IMR-90 (cell line): ENCODE data around the gene SERPINB10. TPM values are rescaled to one million over a fixed set of nuclear protein-coding genes. Genes with fewer than 3 reads are reported as not detected.
A peak's percentile ranks its signal among the peaks of the same experiment; 100 is the strongest.

Experiments used
- ATAC-seq: fragments of 200-7000 bp; cut with Tn5 transposase; 2 replicates; pipeline ENCODE4 v1.9.1; 2020; ENCODE audit warnings: low read depth, mild to moderate bottlenecking, moderate library complexity
- BruUV-seq: library from RNA; stranded (reverse); fragments of 400-500 nt; replicated peaks from 2 replicates; lab custom pipeline; 2021; lab: Mats Ljungman, UMichigan
- CTCF ChIA-PET: fragments of 300-600 bp; formaldehyde crosslinking; extraction: SDS; loops from one replicate; lab custom pipeline; 2021; ENCODE audit warnings: antibody characterized with exemption; lab: Yijun Ruan, JAX
- POLR2A ChIA-PET: fragments of 300-600 bp; sonication (Branson Sonifier 250); formaldehyde crosslinking; loops from one replicate; lab custom pipeline; 2022; ENCODE audit warnings: antibody characterized with exemption; ENCODE audit not compliant: unreplicated experiment; lab: Charles Lee
- DNase-seq: peaks from one replicate; pipeline ENCODE4 v3.0.0; 2013
- H2AFZ ChIP-seq: replicated peaks from 2 replicates; pipeline ENCODE3; 2013; ENCODE audit warnings: low read length, mild to moderate bottlenecking; ENCODE audit not compliant: poor library complexity
- H2AK5ac ChIP-seq: 2 replicates; pipeline ENCODE4 v1.6.1; 2013; ENCODE audit warnings: low read depth, low read length, inconsistent platforms
- H2AK9ac ChIP-seq: replicated peaks from 2 replicates; pipeline ENCODE3; 2013; ENCODE audit warnings: mild to moderate bottlenecking, low read depth, low read length, moderate library complexity; ENCODE audit not compliant: poor library complexity
- H2BK120ac ChIP-seq: 2 replicates; pipeline ENCODE4 v1.6.1; 2013; ENCODE audit warnings: low read depth, low read length, inconsistent platforms
- H2BK15ac ChIP-seq: 3 replicates; pipeline ENCODE4 v1.6.1; 2013; ENCODE audit warnings: low read depth, low read length, inconsistent platforms
- H2BK20ac ChIP-seq: 2 replicates; pipeline ENCODE4 v1.6.1; 2013; ENCODE audit warnings: low read depth, mild to moderate bottlenecking, inconsistent platforms, low read length, moderate library complexity
- H2BK5ac ChIP-seq: 2 replicates; pipeline ENCODE4 v1.6.1; 2013; ENCODE audit warnings: mild to moderate bottlenecking, low read depth, low read length, inconsistent platforms; ENCODE audit not compliant: poor library complexity, severe bottlenecking
- H3K14ac ChIP-seq: replicated peaks from 2 replicates; pipeline ENCODE4 v1.6.1; 2013; ENCODE audit warnings: low read depth, low read length, inconsistent platforms
- H3K18ac ChIP-seq: 2 replicates; pipeline ENCODE4 v1.6.1; 2013; ENCODE audit warnings: low read depth, low read length, control low read depth
- H3K23ac ChIP-seq: 2 replicates; pipeline ENCODE4 v1.6.1; 2013; ENCODE audit warnings: low read depth, low read length, inconsistent platforms
- H3K27ac ChIP-seq: 2 replicates; pipeline ENCODE4 v1.5.1; 2013; ENCODE audit warnings: mild to moderate bottlenecking, control low read depth, low read length; ENCODE audit not compliant: insufficient read depth
- H3K27me3 ChIP-seq: 2 replicates; pipeline ENCODE4 v1.6.1; 2013; ENCODE audit warnings: low read length; ENCODE audit not compliant: control insufficient read depth, insufficient read depth
- H3K36me3 ChIP-seq: 2 replicates; pipeline ENCODE4 v1.6.1; 2013; ENCODE audit warnings: low read length, mixed read lengths; ENCODE audit not compliant: control insufficient read depth, insufficient read depth
- H3K4ac ChIP-seq: 2 replicates; pipeline ENCODE4 v1.6.1; 2013; ENCODE audit warnings: low read depth, low read length, inconsistent platforms
- H3K4me1 ChIP-seq: 2 replicates; pipeline ENCODE4 v1.6.1; 2013; ENCODE audit warnings: low read length, mixed read lengths; ENCODE audit not compliant: control insufficient read depth, insufficient read depth
- H3K4me2 ChIP-seq: 2 replicates; pipeline ENCODE4 v1.6.1; 2013; ENCODE audit warnings: low read depth, mild to moderate bottlenecking, control low read depth, low read length, moderate library complexity
- H3K4me3 ChIP-seq: 2 replicates; pipeline ENCODE4 v1.5.1; 2013; ENCODE audit warnings: low read depth, mild to moderate bottlenecking, control low read depth, low read length, moderate library complexity; ENCODE audit not compliant: insufficient read depth
- H3K56ac ChIP-seq: 2 replicates; pipeline ENCODE4 v1.6.1; 2013; ENCODE audit warnings: low read length, inconsistent platforms; ENCODE audit not compliant: insufficient read depth; ENCODE audit errors: extremely low read depth
- H3K79me1 ChIP-seq, 2 experiments: 2 replicates each; pipeline ENCODE4 v1.6.1; 2013; ENCODE audit warnings: low read length in 2 of 2, inconsistent platforms in 1 of 2, low read depth in 1 of 2
- H3K9ac ChIP-seq: 2 replicates; pipeline ENCODE4 v1.6.1; 2013; ENCODE audit warnings: low read depth, low read length, control low read depth
- H3K9me1 ChIP-seq: 2 replicates; pipeline ENCODE4 v1.6.1; 2013; ENCODE audit warnings: low read length, inconsistent platforms; ENCODE audit not compliant: insufficient read depth
- H3K9me3 ChIP-seq: 2 replicates; pipeline ENCODE4 v1.6.1; 2013; ENCODE audit warnings: low read length; ENCODE audit not compliant: control insufficient read depth, insufficient read depth
- H4K20me1 ChIP-seq: 2 replicates; pipeline ENCODE4 v1.6.1; 2013; ENCODE audit warnings: low read length, inconsistent platforms; ENCODE audit not compliant: insufficient read depth
- H4K5ac ChIP-seq: 2 replicates; pipeline ENCODE4 v1.6.1; 2013; ENCODE audit warnings: mild to moderate bottlenecking, low read depth, low read length, control low read depth
- H4K8ac ChIP-seq, 2 experiments: 2 replicates each; pipeline ENCODE4 v1.6.1; 2013; ENCODE audit warnings: low read depth in 2 of 2, low read length in 2 of 2, control low read depth in 1 of 2, inconsistent platforms in 1 of 2
- H4K91ac ChIP-seq: 2 replicates; pipeline ENCODE4 v1.6.1; 2013; ENCODE audit warnings: low read depth, low read length, inconsistent platforms; ENCODE audit not compliant: insufficient read depth
- BHLHE40 ChIP-seq: fragments of 150-350 bp; IDR thresholded peaks from 2 replicates; pipeline ENCODE4 v1.6.1; 2016; ENCODE audit warnings: mild to moderate bottlenecking, low read depth, low read length
- CEBPB ChIP-seq: IDR thresholded peaks from 2 replicates; pipeline ENCODE4 v1.6.1; 2012; ENCODE audit warnings: low read depth, low read length, improper control_type of control experiment
- CHD1 ChIP-seq: IDR thresholded peaks from 2 replicates; pipeline ENCODE4 v1.6.1; 2012; ENCODE audit warnings: low read depth, low read length, improper control_type of control experiment
- ELK1 ChIP-seq: fragments of 150-350 bp; IDR thresholded peaks from 2 replicates; pipeline ENCODE4 v1.6.1; 2016; ENCODE audit warnings: low read depth, mild to moderate bottlenecking, low read length, moderate library complexity, borderline replicate concordance
- FOS ChIP-seq: fragments of 150-350 bp; IDR thresholded peaks from 2 replicates; pipeline ENCODE4 v1.6.1; 2016; ENCODE audit warnings: low read depth, low read length
- MAFK ChIP-seq: IDR thresholded peaks from 2 replicates; pipeline ENCODE4 v1.6.1; 2012; ENCODE audit warnings: low read depth, low read length, improper control_type of control experiment
- MAZ ChIP-seq: IDR thresholded peaks from 2 replicates; pipeline ENCODE4 v1.6.1; 2012; ENCODE audit warnings: low read depth, mild to moderate bottlenecking, low read length, improper control_type of control experiment, moderate library complexity, borderline replicate concordance
- NFE2L2 ChIP-seq: fragments of 150-350 bp; IDR thresholded peaks from 2 replicates; pipeline ENCODE4 v1.6.1; 2016; ENCODE audit warnings: low read depth, mild to moderate bottlenecking, low read length
- POLR2A ChIP-seq: IDR thresholded peaks from 2 replicates; pipeline ENCODE4 v1.6.1; 2012; ENCODE audit warnings: mild to moderate bottlenecking, low read depth, low read length
- RAD21 ChIP-seq: IDR thresholded peaks from 2 replicates; pipeline ENCODE4 v1.6.1; 2012; ENCODE audit warnings: low read length, improper control_type of control experiment
- RCOR1 ChIP-seq: IDR thresholded peaks from 2 replicates; pipeline ENCODE4 v1.6.1; 2012; ENCODE audit warnings: mild to moderate bottlenecking, low read length, improper control_type of control experiment; ENCODE audit not compliant: insufficient replicate concordance
- RFX5 ChIP-seq: IDR thresholded peaks from 2 replicates; pipeline ENCODE4 v1.8.0; 2012; ENCODE audit warnings: low read depth, mild to moderate bottlenecking, low read length, moderate library complexity
- SMC3 ChIP-seq: fragments of 150-350 bp; IDR thresholded peaks from 2 replicates; pipeline ENCODE4 v1.6.1; 2016; ENCODE audit warnings: low read depth, mild to moderate bottlenecking, antibody characterized with exemption, low read length, moderate library complexity
- USF2 ChIP-seq: fragments of 150-350 bp; IDR thresholded peaks from 2 replicates; pipeline ENCODE4 v1.6.1; 2017; ENCODE audit warnings: mild to moderate bottlenecking, antibody characterized with exemption, low read length, low read depth
- WGBS, 2 experiments: methylation state at CpG; one replicate each; pipeline versions ENCODE4 v1.1.5 to v1.1.7; 2013; ENCODE audit warnings: missing lambda C conversion rate in 2 of 2; ENCODE audit not compliant: insufficient read length in 1 of 2; ENCODE audit errors: extremely low coverage in 2 of 2; 5-methylcytosine and 5-hydroxymethylcytosine counted together
- dilution Hi-C: fragments of 300-500 bp; cut with HindIII; formaldehyde crosslinking; loops from one replicate; pipeline ENCODE4 v1.14.3; 2018; ENCODE audit warnings: low sequenced_read_pairs; ENCODE audit not compliant: unreplicated experiment
- in situ Hi-C: fragments of 300-500 bp; cut with MboI; formaldehyde crosslinking; loops from 3 replicates; pipeline ENCODE4 v1.14.3; 2019; ENCODE audit warnings: low sequenced_read_pairs, inconsistent platforms, mixed read lengths
- intact Hi-C: fragments of 100-400 bp; cut with micrococcal nuclease; formaldehyde crosslinking; loops from 2 replicates; pipeline ENCODE4 v1.10.0; 2022
- polyA plus RNA-seq, 3 experiments: library from polyadenylated mRNA; depleted of rRNA; stranded (reverse); fragments of >200 nt; gene quantifications; 2 replicates each; pipeline ENCODE4 v1.2.3, GENCODE V29; 2012; ENCODE audit warnings: low replicate concordance in 1 of 3
- total RNA-seq: library from RNA; depleted of rRNA; stranded (reverse); fragments of >200 nt; gene quantifications from 2 replicates; pipeline ENCODE4 v1.2.3, GENCODE V29; 2012
- TF ChIP-seq, protein P1 (sequence below): conservative IDR thresholded peaks from 2 replicates; pipeline ENCODE4 v1.5.1; 2012; ENCODE audit warnings: mild to moderate bottlenecking, low read depth, low read length, improper control_type of control experiment

The SERPINB10 gene
- total and polyA plus RNA-seq, 2 of the 4 experiments (the other 2 are of a cell fraction) = not detected

GRCh38 chr18:63947051-63947790, 39.5 kb downstream of the SERPINB10 start:
- H2BK15ac ChIP-seq = no peak overlapping the region
- no peak overlapping the region for H2BK120ac ChIP-seq
- H3K9me1 ChIP-seq = no peaks in the 10 kb centered on the region
- WGBS, 2 experiments = no CpG with 5 or more reads among the region's 3 CpGs
- DNase-seq (peak; percentile 44), ATAC-seq (peak; percentile 53; the same call in 1 of the 2 replicates)
- H4K20me1 ChIP-seq = no peaks in the 10 kb centered on the region
- 0 out of 2 replicates have a peak overlapping the region, but pooled peaks have one; percentile 17 for H3K56ac ChIP-seq
- no peaks in the 10 kb centered on the region for H3K36me3 ChIP-seq
- intact Hi-C loops = no loop called here
- H3K27ac ChIP-seq = no peak overlapping the region
- no peaks in the 10 kb centered on the region for H3K9me3 ChIP-seq
- H3K23ac ChIP-seq = no peak overlapping the region
- BruUV-seq = no TSS peak
- H3K4me1 ChIP-seq = no peaks in the 10 kb centered on the region
- no peak overlapping the region for H2AFZ ChIP-seq
- H2AK9ac ChIP-seq = no peak overlapping the region
- no peaks in the 10 kb centered on the region for H3K79me1 ChIP-seq
- H3K4me2 ChIP-seq = no peak overlapping the region
- ChIA-PET POLR2A (interaction anchor here (0.6 kb wide), 2 partner anchors 11 to 1191 kb away, joined by 3 read pairs; no protein-coding TSS in a partner anchor), CTCF (no interaction called here)
- H3K4me3 ChIP-seq = no peak overlapping the region
- H3K9ac ChIP-seq = no peak overlapping the region
- H2BK20ac ChIP-seq = no peak overlapping the region
- in situ Hi-C loops = no loop called here
- H3K4ac ChIP-seq = no peak overlapping the region
- H2BK5ac ChIP-seq = no peak overlapping the region
- no peak overlapping the region for H4K8ac ChIP-seq
- no peak overlapping the region for H3K14ac ChIP-seq
- H3K27me3 ChIP-seq = peaks cover 4% of the 10 kb centered on the region
- H2AK5ac ChIP-seq = no peak overlapping the region
- no peak overlapping the region for H4K5ac ChIP-seq
- H3K18ac ChIP-seq = no peak overlapping the region
- no peak overlapping the region for H4K91ac ChIP-seq
- dilution Hi-C loops = no loop called here
- TF ChIP-seq MAFK (no peak), USF2 (no peak), POLR2A (no peak), RAD21 (no peak), FOS (no peak), RCOR1 (no peak), SMC3 (no peak), BHLHE40 (no peak), ELK1 (no peak), MAZ (no peak), CHD1 (no peak), RFX5 (no peak), NFE2L2 (no peak), CEBPB (no peak)
- TF ChIP-seq, protein P1, sequence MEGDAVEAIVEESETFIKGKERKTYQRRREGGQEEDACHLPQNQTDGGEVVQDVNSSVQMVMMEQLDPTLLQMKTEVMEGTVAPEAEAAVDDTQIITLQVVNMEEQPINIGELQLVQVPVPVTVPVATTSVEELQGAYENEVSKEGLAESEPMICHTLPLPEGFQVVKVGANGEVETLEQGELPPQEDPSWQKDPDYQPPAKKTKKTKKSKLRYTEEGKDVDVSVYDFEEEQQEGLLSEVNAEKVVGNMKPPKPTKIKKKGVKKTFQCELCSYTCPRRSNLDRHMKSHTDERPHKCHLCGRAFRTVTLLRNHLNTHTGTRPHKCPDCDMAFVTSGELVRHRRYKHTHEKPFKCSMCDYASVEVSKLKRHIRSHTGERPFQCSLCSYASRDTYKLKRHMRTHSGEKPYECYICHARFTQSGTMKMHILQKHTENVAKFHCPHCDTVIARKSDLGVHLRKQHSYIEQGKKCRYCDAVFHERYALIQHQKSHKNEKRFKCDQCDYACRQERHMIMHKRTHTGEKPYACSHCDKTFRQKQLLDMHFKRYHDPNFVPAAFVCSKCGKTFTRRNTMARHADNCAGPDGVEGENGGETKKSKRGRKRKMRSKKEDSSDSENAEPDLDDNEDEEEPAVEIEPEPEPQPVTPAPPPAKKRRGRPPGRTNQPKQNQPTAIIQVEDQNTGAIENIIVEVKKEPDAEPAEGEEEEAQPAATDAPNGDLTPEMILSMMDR = no peak
